HepG2 (cell line): Measurements from ENCODE around the gene FFAR1. TPM values are rescaled to one million over a fixed set of nuclear protein-coding genes. Genes with fewer than 3 reads are reported as not detected.

Source experiments
- ETV6 ChIP-seq: sonication (generic); formaldehyde crosslinking; conservative IDR thresholded peaks from 2 replicates; pipeline ENCODE4 v1.4.0; 2020; ENCODE audit warnings: missing genetic modification reagents
- NFKBIZ ChIP-seq: IDR thresholded peaks from 2 replicates; pipeline ENCODE4 v1.6.1; 2018; ENCODE audit warnings: missing genetic modification reagents, missing compliant biosample characterization
- PHB2 ChIP-seq: fragments of 450-650 bp; IDR thresholded peaks from 2 replicates; pipeline ENCODE4 v1.6.1; 2018; ENCODE audit not compliant: partially characterized antibody
- PRPF4 ChIP-seq: fragments of 200-400 bp; formaldehyde crosslinking; IDR thresholded peaks from 2 replicates; pipeline ENCODE4 v1.6.1; 2016; ENCODE audit warnings: low read length, low read depth; ENCODE audit not compliant: poor library complexity, severe bottlenecking
- RAD21 ChIP-seq: fragments of 450-650 bp; formaldehyde crosslinking; IDR thresholded peaks from 2 replicates; pipeline ENCODE4 v1.5.0; 2020; ENCODE audit warnings: mild to moderate bottlenecking
- STAG1 ChIP-seq: sonication (generic); formaldehyde crosslinking; IDR thresholded peaks from 2 replicates; pipeline ENCODE4 v1.4.0; 2020; ENCODE audit warnings: missing genetic modification reagents
- TBX3 ChIP-seq: fragments of 450-650 bp; IDR thresholded peaks from 2 replicates; pipeline ENCODE4 v1.6.1; 2017; ENCODE audit warnings: antibody characterized with exemption, mild to moderate bottlenecking, inconsistent platforms, borderline replicate concordance
- ZFP62 ChIP-seq: sonication (generic); formaldehyde crosslinking; IDR thresholded peaks from 2 replicates; pipeline ENCODE4 v1.4.0; 2020; ENCODE audit warnings: missing genetic modification reagents
- ZNF121 ChIP-seq: sonication (generic); formaldehyde crosslinking; IDR thresholded peaks from 2 replicates; pipeline ENCODE4 v1.5.0; 2020; ENCODE audit warnings: mild to moderate bottlenecking, missing genetic modification reagents
- ZNF17 ChIP-seq: sonication (generic); formaldehyde crosslinking; IDR thresholded peaks from 2 replicates; pipeline ENCODE4 v1.5.0; 2020; ENCODE audit warnings: mild to moderate bottlenecking, missing genetic modification reagents
- ZNF264 ChIP-seq: sonication (generic); formaldehyde crosslinking; IDR thresholded peaks from 2 replicates; pipeline ENCODE4 v1.4.0; 2020; ENCODE audit warnings: missing genetic modification reagents
- ZNF350 ChIP-seq: sonication (generic); formaldehyde crosslinking; IDR thresholded peaks from 2 replicates; pipeline ENCODE4 v1.4.0; 2020; ENCODE audit warnings: mild to moderate bottlenecking, low read depth, missing genetic modification reagents, borderline replicate concordance
- ZNF614 ChIP-seq: IDR thresholded peaks from 2 replicates; pipeline ENCODE4 v1.6.1; 2018; ENCODE audit warnings: missing biosample characterization, missing genetic modification reagents, inconsistent platforms, borderline replicate concordance
- ZNF780A ChIP-seq: sonication (generic); formaldehyde crosslinking; IDR thresholded peaks from 2 replicates; pipeline ENCODE4 v1.8.0; 2022; ENCODE audit warnings: mild to moderate bottlenecking, missing genetic modification reagents, moderate library complexity
- polyA plus RNA-seq, 8 experiments: library from polyadenylated mRNA; depleted of rRNA in 3 of 8; stranded (reverse) in 7 of 8; unstranded in 1 of 8; fragments of >200 nt; fragmentation: Illumina TruSeq in 4 of 8; extraction: Trizol in 4 of 8; gene quantifications; 2 replicates each; pipeline versions ENCODE4 v1.2.1 to v1.2.3, GENCODE V29; 2011 to 2016; ENCODE audit warnings: low read depth in 4 of 8, missing spikeins in 1 of 8, mixed read lengths in 1 of 8; ENCODE audit not compliant: insufficient read depth in 1 of 8
- total RNA-seq, 5 experiments: library from RNA; depleted of rRNA; stranded (reverse); fragments of >200 nt; fragmentation: Illumina TruSeq; extraction: Trizol; gene quantifications; 2 replicates each; pipeline ENCODE4 v1.2.3, GENCODE V29; 2016; ENCODE audit warnings: low read depth in 1 of 5
- TF ChIP-seq, protein P1 (sequence below): sonication (generic); formaldehyde crosslinking; IDR thresholded peaks from 2 replicates; pipeline ENCODE4 v1.4.0; 2020; ENCODE audit warnings: mild to moderate bottlenecking, missing genetic modification reagents, borderline replicate concordance
- TF ChIP-seq, protein P2 (sequence below): sonication (generic); formaldehyde crosslinking; IDR thresholded peaks from 2 replicates; pipeline ENCODE4 v1.5.0; 2020; ENCODE audit warnings: mild to moderate bottlenecking, low read depth, missing genetic modification reagents, borderline replicate concordance
- TF ChIP-seq, protein P3 (sequence below): sonication (generic); formaldehyde crosslinking; IDR thresholded peaks from 2 replicates; pipeline ENCODE4 v1.4.0; 2020; ENCODE audit warnings: missing genetic modification reagents, mild to moderate bottlenecking, borderline replicate concordance
- TF ChIP-seq, protein P4 (sequence below): sonication (generic); formaldehyde crosslinking; IDR thresholded peaks from 2 replicates; pipeline ENCODE4 v1.4.0; 2020; ENCODE audit warnings: mild to moderate bottlenecking, missing genetic modification reagents
- TF ChIP-seq, protein P5 (sequence below): IDR thresholded peaks from 2 replicates; pipeline ENCODE4 v1.6.1; 2016
- TF ChIP-seq, protein P6 (sequence below): sonication (generic); formaldehyde crosslinking; IDR thresholded peaks from 2 replicates; pipeline ENCODE4 v1.5.0; 2020; ENCODE audit warnings: mild to moderate bottlenecking, missing genetic modification reagents

The FFAR1 gene
- total and polyA plus RNA-seq, 2 of the 13 experiments (the other 11 are each of a cell fraction or from before 2014, with no cell fraction given), result not detected

DNA sequence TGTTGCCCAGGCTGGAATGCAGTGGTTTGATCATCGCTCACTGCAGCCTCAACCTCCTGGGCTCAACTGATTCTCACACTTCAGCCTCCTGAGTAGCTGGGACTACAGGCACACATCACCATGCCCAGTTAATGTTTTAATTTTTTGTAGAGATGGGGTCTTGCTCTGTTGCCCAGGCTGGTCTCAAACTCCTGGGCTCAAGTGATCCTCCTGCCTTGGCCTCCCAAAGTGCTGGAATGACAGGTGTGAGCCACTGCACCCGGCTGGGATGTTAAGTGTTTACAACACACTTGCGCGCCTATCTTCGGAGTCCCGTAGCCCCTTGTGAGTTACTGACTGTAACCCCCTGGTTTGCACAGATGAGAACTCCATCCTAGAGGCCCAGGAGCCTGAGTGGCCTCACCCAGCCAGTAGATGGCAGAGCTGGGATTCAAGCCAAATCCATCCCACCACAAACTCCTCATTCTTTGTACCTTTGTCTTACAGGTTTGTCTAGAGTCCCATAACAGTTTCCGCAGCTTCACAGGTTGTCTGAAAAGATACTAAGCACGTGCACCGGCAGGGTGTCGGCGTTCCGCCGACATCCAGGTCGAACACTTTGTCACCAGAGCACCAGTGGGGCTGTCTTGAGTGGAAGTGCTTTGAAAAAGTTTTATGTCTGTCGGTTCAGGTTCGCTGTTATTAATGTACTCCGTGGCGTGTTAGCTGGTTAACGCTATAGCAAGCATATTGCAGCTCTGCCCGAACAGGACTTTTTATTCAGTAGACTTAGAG is 41.0 kb upstream of the FFAR1 start (continued):
- TF ChIP-seq, protein P1, sequence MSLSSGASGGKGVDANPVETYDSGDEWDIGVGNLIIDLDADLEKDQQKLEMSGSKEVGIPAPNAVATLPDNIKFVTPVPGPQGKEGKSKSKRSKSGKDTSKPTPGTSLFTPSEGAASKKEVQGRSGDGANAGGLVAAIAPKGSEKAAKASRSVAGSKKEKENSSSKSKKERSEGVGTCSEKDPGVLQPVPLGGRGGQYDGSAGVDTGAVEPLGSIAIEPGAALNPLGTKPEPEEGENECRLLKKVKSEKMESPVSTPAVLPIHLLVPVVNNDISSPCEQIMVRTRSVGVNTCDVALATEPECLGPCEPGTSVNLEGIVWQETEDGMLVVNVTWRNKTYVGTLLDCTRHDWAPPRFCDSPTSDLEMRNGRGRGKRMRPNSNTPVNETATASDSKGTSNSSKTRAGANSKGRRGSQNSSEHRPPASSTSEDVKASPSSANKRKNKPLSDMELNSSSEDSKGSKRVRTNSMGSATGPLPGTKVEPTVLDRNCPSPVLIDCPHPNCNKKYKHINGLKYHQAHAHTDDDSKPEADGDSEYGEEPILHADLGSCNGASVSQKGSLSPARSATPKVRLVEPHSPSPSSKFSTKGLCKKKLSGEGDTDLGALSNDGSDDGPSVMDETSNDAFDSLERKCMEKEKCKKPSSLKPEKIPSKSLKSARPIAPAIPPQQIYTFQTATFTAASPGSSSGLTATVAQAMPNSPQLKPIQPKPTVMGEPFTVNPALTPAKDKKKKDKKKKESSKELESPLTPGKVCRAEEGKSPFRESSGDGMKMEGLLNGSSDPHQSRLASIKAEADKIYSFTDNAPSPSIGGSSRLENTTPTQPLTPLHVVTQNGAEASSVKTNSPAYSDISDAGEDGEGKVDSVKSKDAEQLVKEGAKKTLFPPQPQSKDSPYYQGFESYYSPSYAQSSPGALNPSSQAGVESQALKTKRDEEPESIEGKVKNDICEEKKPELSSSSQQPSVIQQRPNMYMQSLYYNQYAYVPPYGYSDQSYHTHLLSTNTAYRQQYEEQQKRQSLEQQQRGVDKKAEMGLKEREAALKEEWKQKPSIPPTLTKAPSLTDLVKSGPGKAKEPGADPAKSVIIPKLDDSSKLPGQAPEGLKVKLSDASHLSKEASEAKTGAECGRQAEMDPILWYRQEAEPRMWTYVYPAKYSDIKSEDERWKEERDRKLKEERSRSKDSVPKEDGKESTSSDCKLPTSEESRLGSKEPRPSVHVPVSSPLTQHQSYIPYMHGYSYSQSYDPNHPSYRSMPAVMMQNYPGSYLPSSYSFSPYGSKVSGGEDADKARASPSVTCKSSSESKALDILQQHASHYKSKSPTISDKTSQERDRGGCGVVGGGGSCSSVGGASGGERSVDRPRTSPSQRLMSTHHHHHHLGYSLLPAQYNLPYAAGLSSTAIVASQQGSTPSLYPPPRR (CRISPR knock-in tag), result 0 out of 2 replicates have a peak, but pooled peaks have one; percentile 31
- no peak for TF ChIP-seq ZNF17 (CRISPR knock-in tag)
- TF ChIP-seq ZNF121 (CRISPR knock-in tag), result peak; percentile 99
- TF ChIP-seq NFKBIZ (CRISPR knock-in tag), result no peak
- TF ChIP-seq, protein P2, sequence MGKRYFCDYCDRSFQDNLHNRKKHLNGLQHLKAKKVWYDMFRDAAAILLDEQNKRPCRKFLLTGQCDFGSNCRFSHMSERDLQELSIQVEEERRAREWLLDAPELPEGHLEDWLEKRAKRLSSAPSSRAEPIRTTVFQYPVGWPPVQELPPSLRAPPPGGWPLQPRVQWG (CRISPR knock-in tag), result no peak
- TF ChIP-seq PRPF4, result peak; percentile 61
- no peak for TF ChIP-seq ZNF614
- no peak for TF ChIP-seq ETV6 (CRISPR knock-in tag)
- TF ChIP-seq STAG1 (CRISPR knock-in tag), result peak; percentile 50
- no peak for TF ChIP-seq TBX3
- TF ChIP-seq, protein P3, sequence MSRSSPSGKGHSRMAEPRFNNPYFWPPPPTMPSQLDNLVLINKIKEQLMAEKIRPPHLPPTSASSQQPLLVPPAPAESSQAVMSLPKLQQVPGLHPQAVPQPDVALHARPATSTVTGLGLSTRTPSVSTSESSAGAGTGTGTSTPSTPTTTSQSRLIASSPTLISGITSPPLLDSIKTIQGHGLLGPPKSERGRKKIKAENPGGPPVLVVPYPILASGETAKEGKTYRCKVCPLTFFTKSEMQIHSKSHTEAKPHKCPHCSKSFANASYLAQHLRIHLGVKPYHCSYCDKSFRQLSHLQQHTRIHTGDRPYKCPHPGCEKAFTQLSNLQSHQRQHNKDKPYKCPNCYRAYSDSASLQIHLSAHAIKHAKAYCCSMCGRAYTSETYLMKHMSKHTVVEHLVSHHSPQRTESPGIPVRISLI, result no peak
- TF ChIP-seq ZNF780A (CRISPR knock-in tag), result no peak
- TF ChIP-seq ZNF350 (CRISPR knock-in tag), result peak; percentile 38; the same call in 1 of the 2 replicates
- TF ChIP-seq PHB2, result no peak
- TF ChIP-seq, protein P4, sequence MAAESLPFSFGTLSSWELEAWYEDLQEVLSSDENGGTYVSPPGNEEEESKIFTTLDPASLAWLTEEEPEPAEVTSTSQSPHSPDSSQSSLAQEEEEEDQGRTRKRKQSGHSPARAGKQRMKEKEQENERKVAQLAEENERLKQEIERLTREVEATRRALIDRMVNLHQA, result no peak
- TF ChIP-seq RAD21 (CRISPR knock-in tag), result peak; percentile 56
- TF ChIP-seq ZFP62 (CRISPR knock-in tag), result no peak
- TF ChIP-seq ZNF264 (CRISPR knock-in tag), result no peak
- TF ChIP-seq, protein P5, sequence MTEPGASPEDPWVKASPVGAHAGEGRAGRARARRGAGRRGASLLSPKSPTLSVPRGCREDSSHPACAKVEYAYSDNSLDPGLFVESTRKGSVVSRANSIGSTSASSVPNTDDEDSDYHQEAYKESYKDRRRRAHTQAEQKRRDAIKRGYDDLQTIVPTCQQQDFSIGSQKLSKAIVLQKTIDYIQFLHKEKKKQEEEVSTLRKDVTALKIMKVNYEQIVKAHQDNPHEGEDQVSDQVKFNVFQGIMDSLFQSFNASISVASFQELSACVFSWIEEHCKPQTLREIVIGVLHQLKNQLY (CRISPR knock-in tag), result 0 out of 2 replicates have a peak, but pooled peaks have one; percentile 17
- TF ChIP-seq, protein P6, sequence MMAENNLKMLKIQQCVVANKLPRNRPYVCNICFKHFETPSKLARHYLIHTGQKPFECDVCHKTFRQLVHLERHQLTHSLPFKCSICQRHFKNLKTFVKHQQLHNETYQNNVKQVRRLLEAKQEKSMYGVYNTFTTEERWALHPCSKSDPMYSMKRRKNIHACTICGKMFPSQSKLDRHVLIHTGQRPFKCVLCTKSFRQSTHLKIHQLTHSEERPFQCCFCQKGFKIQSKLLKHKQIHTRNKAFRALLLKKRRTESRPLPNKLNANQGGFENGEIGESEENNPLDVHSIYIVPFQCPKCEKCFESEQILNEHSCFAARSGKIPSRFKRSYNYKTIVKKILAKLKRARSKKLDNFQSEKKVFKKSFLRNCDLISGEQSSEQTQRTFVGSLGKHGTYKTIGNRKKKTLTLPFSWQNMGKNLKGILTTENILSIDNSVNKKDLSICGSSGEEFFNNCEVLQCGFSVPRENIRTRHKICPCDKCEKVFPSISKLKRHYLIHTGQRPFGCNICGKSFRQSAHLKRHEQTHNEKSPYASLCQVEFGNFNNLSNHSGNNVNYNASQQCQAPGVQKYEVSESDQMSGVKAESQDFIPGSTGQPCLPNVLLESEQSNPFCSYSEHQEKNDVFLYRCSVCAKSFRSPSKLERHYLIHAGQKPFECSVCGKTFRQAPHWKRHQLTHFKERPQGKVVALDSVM (CRISPR knock-in tag), result peak; percentile 89
